GM20431 (cell line): ENCODE measurements around the gene RO60.
"Not testable (repeated sequence)": the region's sequence is repeated elsewhere in the genome, so short reads cannot be mapped to it uniquely, and the experiment has no call there.

Experiments used
- in situ Hi-C: fragments of 300-500 bp; cut with MseI, MboI; formaldehyde crosslinking; loops from one replicate; pipeline ENCODE4 v1.15.0; 2020; ENCODE audit warnings: low sequenced_read_pairs; ENCODE audit not compliant: unreplicated experiment

Gene RO60

GRCh38 chr1:193059282-193060114 lies at the start of gene RO60, which contains the start of gene UCHL5:
Gene RO60 (plus strand): TSS chr1:193059612. CDS start chr1:193069055, 9,443 bp downstream.
Gene UCHL5 (minus strand): TSS chr1:193059360. CDS start chr1:193059260, 100 bp downstream.
- in situ Hi-C loops: no loop called here

- in situ Hi-C loops: loop anchor here (25.0 kb wide), 2 partner anchors 199 to 549 kb away; partner anchors contain the start of gene RGS2
Observed at GRCh38 chr1:193011406-193011805, 48.0 kb upstream of the RO60 start.

GRCh38 chr1:193013005-193013404 lies 46.4 kb upstream of the RO60 start:
- in situ Hi-C loops: loop anchor here (25.0 kb wide), 2 partner anchors 201 to 551 kb away; partner anchors contain the start of gene RGS2

GRCh38 chr1:193013707-193014106 lies 45.7 kb upstream of the RO60 start:
- in situ Hi-C loops: loop anchor here (25.0 kb wide), 2 partner anchors 201 to 551 kb away; partner anchors contain the start of gene RGS2

GRCh38 chr1:193014400-193014799 lies 45.0 kb upstream of the RO60 start:
- in situ Hi-C loops: loop anchor here (25.0 kb wide), 2 partner anchors 202 to 552 kb away; partner anchors contain the start of gene RGS2

- in situ Hi-C loops: loop anchor here (25.0 kb wide), 2 partner anchors 204 to 554 kb away; partner anchors contain the start of gene RGS2
Observed at GRCh38 chr1:193016788-193017187, 42.6 kb upstream of the RO60 start.

- in situ Hi-C loops: loop anchor here (25.0 kb wide), 2 partner anchors 207 to 557 kb away; partner anchors contain the start of gene RGS2
Observed at GRCh38 chr1:193019442-193020026, 39.9 kb upstream of the RO60 start.

- in situ Hi-C loops: no loop called here
Observed at GRCh38 chr1:193025218-193025617, 34.2 kb upstream of the RO60 start.

- in situ Hi-C loops: no loop called here
Observed at GRCh38 chr1:193030280-193030679, 29.1 kb upstream of the RO60 start.

GRCh38 chr1:193031431-193031830 lies 28.0 kb upstream of the RO60 start:
- in situ Hi-C loops: no loop called here

- in situ Hi-C loops: not testable (repeated sequence)
Observed at GRCh38 chr1:193032643-193033427, 26.6 kb upstream of the RO60 start.

GRCh38 chr1:193033610-193034009 lies 25.8 kb upstream of the RO60 start:
- in situ Hi-C loops: no loop called here

GRCh38 chr1:193036337-193037047 lies 22.9 kb upstream of the RO60 start:
- in situ Hi-C loops: no loop called here

GRCh38 chr1:193040011-193040410 lies 19.4 kb upstream of the RO60 start:
- in situ Hi-C loops: no loop called here

GRCh38 chr1:193042766-193043691 lies 16.4 kb upstream of the RO60 start:
- in situ Hi-C loops: no loop called here

- in situ Hi-C loops: not testable (repeated sequence)
Observed at GRCh38 chr1:193048913-193049312, 10.5 kb upstream of the RO60 start.

- in situ Hi-C loops: no loop called here
Observed at GRCh38 chr1:193054169-193054675, 5.2 kb upstream of the RO60 start.

- in situ Hi-C loops: no loop called here
Observed at GRCh38 chr1:193058529-193059281, 707 bp upstream of the RO60 start.
